NK-92 (cell line): ENCODE results near the gene MYH9.
"Not testable (repeated sequence)": the region's sequence is repeated elsewhere in the genome, so short reads cannot be mapped to it uniquely, and the experiment has no call there.

ENCODE experiments used
- DNase-seq: peaks from one replicate; lab custom pipeline; 2025; ENCODE audit not compliant: unreplicated experiment; lab: John Stamatoyannopoulos, UW

MYH9 gene

GRCh38 chr22:36253523-36254490, 134.0 kb downstream of the MYH9 start:
- no peak for DNase-seq

GRCh38 chr22:36252754-36253522, 134.8 kb downstream of the MYH9 start, which contains the start of gene APOL1:
Gene APOL1, plus strand, starts transcription at chr22:36253133. Its CDS starts 1,823 bp downstream, at chr22:36254956.
- DNase-seq: no peak

GRCh38 chr22:36251979-36252608, 135.7 kb downstream of the MYH9 start:
- not testable (repeated sequence) for DNase-seq

GRCh38 chr22:36250292-36250960, 137.3 kb downstream of the MYH9 start:
- not testable (repeated sequence) for DNase-seq

- no peak for DNase-seq
These were observed 138.6 kb downstream of the MYH9 start for GRCh38 chr22:36249160-36249559.

GRCh38 chr22:36247955-36248354, 139.8 kb downstream of the MYH9 start:
- DNase-seq: no peak

- no peak for DNase-seq
These were observed 141.0 kb downstream of the MYH9 start for GRCh38 chr22:36246718-36247117.

- DNase-seq: no peak
These were observed 141.9 kb downstream of the MYH9 start for GRCh38 chr22:36245805-36246356.

- no peak for DNase-seq
These were observed 143.0 kb downstream of the MYH9 start for GRCh38 chr22:36244522-36245391.

GRCh38 chr22:36243986-36244385, 143.8 kb downstream of the MYH9 start:
- no peak for DNase-seq

GRCh38 chr22:36239401-36240171, 148.2 kb downstream of the MYH9 start, which contains the start of gene APOL2:
Gene APOL2, minus strand, starts transcription at chr22:36239527. Its CDS starts 6,365 bp downstream, at chr22:36233162.
- DNase-seq: peak; percentile 39

GRCh38 chr22:36239150-36239400, 148.7 kb downstream of the MYH9 start:
- no peak for DNase-seq

GRCh38 chr22:36238373-36239149, 149.2 kb downstream of the MYH9 start:
- no peak for DNase-seq

- DNase-seq: no peak
These were observed 150.1 kb downstream of the MYH9 start for GRCh38 chr22:36237462-36238372.

GRCh38 chr22:36236388-36237319, 151.1 kb downstream of the MYH9 start:
- no peak for DNase-seq

- DNase-seq: no peak
These were observed 152.2 kb downstream of the MYH9 start for GRCh38 chr22:36235585-36235984.
